HG03558 (cell line): ENCODE data around the gene C10orf71.

Source experiments
- ATAC-seq: cut with Tn5 transposase; IDR thresholded peaks from one replicate; pipeline ENCODE4 v1.9.1; 2021; ENCODE audit warnings: moderate number of reproducible peaks; ENCODE audit not compliant: unreplicated experiment; ENCODE audit errors: extremely low read depth

The C10orf71 gene

DNA sequence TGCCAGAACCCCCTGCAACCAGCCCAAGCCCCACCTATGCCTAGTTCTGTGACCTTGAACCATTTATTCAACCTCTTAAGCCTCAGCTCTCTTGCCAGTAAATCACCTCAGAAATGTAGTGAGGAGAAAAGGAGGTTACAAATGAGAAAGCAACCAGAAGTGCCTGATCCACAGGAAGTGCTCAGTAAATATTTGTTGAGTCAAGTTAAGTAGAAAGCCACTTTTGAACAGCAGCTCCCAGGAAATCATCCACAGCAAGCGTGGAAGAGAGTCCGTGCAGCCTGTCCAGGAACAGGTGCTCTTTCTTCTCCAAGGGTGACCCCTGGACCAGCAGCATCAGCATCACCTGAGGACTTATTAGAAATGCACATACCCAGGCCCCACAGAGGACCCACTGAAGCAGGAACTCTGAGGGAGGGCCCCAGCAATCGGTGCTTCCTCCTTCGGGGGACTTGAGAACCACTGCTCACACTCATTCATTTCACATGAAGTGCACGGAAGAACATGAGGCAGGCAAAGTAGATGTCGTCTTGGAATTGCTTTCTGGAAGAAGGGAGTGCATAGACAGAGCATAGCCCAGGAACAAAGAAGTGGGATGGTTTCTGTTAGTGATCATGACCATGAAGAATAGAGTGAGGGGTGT is 6.3 kb upstream of the C10orf71 start:
- ATAC-seq: no peak

DNA sequence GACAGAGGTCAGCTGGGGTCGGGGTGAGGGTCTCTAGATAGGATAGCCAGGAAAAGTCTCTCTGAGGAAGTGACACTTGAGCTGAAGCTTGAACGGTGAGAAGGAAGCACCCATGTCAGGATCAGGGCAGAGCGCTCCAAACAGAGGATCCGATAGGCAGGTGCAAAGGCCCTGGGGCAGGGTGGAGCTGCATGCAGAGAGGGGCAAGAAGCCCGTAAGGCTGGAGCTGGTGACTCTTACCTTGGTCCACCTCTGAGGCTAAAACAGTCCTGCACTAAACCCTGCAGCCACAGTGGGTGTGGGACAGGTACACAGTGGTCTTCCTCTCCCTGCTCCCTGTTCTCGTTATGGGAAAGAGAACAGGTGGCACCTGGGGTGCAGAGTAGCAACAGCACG is 5.8 kb upstream of the C10orf71 start:
- no peak for ATAC-seq

DNA sequence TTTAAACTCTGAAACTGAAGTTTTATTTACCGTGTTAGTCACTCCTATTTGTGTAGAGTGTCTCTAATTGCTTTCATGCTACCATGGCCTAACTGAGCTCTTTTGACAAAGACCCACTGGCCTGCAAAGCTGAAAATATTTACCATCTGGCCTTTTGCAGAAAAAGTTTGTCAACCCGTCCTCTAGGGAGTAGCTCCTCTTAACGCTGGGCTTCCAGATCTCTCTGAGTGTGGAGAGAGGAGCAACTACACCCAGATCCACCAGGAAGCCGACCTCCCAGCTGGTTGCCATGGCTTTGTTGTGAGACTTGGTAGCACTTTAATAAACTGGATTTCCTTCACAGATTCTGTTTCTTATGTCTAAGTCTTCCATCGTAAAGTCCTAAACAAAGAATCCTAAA is 4.2 kb upstream of the C10orf71 start:
- no peak for ATAC-seq

DNA sequence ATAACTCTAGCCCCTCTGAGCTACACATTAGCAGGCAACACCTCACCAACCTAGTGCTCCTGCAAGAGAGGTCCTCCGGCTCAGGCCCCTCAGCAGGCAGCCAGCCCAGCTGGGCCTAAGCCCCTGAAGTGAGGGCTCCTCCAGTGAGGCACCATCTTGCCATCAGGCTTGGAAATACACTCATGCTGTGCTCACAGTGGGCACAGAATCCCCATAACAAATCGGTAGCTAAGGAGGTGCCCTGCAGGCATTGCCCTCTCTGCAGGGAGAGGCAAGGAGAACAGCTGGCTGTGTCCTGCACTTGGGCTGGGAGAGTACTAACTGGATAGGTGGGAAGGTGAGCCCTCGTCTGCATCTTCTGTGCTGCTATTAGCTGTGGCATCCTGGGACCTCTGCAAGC is 3.7 kb upstream of the C10orf71 start:
- ATAC-seq: no peak

DNA sequence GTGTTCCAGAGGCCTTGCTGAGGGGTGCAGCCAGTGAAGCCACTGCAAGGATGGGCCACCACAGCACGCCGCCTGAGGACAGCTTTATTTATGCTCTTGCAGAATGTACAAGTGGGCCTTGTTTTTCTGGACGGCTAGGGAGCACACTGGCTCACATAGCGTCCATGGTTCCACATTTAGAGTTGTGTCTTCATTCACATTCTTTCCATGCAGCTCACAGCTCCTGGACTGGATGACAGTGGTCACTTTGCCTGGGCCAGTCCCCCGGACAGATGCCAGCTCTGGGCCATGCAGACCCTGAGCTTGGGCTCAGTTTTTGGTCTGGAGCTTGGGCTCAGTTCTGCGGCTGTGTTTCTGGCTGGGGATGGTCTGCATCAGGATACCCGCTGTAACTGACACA is 2.6 kb upstream of the C10orf71 start:
- no peak for ATAC-seq

DNA sequence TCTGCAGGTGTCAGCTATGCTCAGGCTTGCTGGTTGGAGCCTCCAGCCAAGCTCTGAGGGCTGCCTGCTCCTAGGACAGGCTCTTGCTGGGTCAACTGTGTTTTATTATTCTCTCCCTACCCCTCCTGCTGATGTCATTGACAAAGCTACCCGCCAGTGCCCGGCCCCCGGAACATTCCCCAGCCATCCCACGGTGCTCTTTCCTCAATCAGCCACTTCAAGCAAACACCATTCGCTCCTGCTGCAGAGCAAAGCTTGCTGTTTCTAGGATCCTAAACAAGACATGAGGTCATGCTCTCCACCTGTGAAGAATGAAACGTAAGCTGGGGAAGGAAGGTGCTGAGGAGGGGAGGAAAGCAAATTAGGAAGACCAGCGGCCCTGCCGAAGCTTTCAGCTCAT is 2.1 kb upstream of the C10orf71 start:
- ATAC-seq: no peak

DNA sequence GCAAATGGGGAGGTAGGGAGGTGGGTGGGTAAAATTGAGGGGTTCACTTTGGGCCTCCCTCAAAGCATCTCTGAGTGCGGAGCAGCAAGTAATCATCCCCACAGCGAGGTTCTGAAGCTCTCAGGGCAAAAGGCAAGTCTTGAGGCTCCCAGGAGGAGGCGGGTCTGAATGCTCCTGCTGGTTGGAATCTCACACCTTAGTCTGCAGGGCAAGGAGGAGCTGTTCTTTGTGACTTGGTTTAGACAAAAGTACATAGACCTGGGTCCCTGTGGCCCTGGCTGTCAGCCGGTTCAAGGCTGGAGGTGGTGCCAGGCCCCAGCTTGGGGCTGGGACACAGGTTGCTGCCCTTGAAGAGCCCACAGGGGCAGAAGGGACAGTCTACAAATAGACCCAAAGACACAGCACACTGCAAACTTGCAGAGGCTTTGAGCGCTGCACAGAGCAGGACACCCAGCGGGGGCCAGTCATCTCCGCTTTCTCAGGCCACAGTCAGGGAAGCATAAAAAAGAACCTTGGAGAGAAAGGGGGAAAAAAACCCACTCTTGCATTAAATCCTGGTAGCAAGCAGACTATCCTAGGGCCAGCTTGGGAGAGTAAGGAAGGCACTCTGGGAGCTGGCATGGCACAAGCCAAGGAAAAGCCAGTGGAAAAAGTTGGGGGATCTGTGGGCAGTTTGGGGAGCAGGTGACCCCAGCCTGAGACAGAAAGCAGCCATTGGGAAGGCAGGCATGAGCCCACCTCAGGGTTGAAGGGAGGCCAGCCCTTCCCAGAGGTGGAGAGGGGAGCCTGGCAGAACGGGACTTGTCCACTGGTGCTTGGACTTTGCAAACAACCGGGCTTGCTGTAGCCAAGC is 926 bp upstream of the C10orf71 start:
- no peak for ATAC-seq

DNA sequence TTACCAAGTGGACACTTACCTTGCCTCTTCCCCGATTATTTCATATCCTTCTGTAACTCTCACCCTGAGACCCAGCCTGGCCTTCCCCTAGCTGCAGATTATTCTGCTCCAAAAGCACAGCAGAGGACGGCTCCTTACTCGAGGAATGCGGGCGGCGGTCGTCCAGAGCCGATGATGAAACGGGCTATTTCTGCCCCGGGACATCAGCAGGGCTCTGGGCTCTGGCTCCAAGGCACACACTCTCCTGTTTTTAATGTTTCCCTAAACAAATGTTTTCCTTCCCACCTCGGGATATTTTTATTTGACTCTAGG is 343 bp upstream of the C10orf71 start:
- ATAC-seq: no peak

DNA sequence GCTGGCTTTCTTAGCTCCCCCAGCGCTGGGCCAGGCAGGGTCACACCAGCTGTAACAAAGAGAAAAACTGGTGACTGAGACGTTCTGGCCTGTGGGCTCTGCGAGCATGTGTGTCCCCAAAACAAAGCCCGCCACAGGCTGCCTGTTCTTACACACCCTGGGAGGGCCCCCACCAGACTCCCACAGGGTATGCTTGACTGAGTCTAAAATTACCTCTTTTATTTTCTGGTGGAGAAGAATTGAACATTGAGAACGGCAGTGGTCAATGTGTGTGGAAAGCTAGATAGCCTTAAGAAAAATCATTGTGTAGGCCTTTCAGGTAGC is 808 bp downstream of the C10orf71 start:
- ATAC-seq: peak; percentile 47

DNA sequence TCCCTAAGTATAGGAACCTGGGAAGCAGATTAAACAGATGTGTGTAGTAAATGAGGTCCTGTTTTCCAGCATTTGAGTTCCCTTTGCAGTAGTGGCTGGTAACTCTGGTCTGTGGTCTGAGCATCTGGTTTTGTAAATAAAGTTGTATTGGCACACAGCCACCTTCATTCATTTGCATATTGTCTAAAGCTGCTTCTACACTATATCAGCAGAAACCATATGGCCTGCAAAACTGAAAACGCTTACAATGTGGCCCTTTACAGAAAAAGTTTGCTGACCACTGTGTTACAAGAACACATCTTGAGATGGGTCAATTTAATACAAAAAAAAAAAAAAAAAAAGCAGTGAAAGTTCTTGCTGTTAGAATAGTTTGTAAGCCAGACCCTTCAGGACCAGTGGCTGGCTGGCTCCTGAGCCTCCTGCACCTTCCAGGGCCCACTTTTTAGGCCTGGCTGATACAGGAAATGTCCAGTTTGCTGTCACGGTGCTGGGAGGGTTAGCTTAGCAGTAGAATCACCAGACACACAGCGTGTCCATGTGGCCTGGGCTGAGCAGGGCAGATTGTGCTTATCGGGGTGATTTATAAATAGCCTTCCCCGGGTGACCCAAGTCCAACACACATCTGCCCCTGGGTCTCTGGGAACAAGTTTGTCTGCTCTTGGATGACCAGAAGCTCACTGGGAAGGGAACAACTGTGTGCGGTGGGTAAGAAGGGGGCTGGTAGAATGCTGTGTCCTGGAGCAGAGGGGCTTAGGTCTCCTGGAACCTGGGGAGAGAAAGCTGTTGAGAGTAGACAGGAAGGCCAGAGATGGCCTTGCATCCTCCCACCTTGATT is 1.4 kb downstream of the C10orf71 start:
- peak; percentile 57 for ATAC-seq

DNA sequence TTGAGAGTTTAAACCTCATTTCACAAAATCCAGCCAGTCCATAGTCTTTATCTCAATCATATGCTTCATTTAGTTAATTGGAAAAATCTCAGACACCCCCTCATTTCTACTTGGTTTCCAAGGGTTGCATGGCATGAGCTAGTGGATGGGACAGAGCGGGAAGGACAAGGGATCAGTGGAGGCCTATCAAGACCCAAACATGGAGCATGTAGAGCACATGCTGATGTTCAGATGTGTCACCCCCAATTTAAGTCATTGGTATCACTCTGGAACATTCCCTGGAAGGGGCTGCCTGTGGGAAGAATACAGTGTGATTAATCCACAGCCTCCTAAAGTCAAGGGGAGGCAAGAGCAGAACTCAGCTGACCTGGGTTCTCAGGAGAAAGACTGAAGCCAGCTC is 2.3 kb downstream of the C10orf71 start:
- ATAC-seq: no peak

DNA sequence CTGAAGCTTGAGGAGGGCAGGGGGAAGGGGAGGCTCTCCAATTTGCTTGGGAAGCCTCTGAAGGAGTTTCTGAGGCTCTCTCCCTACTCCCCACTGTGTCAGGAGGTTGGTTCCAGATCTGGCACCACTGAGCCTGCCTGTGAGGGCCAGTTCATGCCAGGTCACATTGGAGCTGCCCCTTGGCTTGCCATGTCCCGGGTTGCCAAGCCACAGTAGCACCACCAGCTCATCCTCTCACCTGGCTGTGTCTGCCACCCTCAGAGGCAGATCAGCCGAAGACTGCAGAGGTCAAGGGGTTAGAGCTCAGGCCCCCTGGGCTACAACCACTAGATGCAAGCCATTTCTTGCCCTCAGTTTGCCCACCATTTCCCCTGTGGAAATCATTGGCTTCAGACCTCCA is 3.1 kb downstream of the C10orf71 start:
- ATAC-seq: no peak

DNA sequence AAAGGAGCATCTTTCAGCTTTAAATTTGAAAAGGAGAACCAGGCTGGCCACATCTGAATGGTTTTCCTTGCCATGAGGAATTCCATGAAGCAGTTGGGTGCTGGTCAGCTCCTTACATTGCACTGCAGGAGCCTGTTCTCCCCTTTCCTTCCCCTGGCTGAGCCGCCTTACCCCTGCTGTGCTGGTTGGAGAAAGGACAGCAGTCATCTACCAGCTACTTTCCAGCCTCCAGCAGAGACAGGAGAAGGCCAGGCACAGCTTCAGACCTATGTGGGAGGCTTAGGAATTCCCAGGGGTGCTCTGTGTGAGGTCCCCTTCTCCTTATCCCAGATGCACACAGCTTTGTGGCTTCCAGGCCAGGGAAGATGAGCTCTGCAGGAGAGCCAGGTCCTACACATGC is 4.7 kb downstream of the C10orf71 start:
- ATAC-seq: no peak

DNA sequence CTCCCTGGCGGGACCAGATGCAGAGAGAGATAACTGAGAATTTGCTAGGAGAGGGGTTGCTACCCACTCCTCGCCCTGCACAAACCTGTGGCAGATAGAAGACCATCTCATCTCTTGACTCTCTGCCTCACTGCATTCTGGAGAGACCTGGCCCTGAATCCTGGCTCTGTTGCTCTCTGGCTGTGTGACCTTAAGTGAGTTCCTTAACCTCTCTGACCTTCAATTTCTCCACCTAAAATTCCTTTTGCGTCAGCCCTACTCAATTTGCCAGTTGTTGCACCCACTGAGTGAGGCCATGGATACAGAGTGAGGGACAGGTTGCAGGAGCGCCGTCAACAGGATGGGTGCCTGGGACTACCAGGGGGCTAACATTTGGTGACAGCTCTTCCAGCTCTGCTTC is 5.2 kb downstream of the C10orf71 start:
- no peak for ATAC-seq

DNA sequence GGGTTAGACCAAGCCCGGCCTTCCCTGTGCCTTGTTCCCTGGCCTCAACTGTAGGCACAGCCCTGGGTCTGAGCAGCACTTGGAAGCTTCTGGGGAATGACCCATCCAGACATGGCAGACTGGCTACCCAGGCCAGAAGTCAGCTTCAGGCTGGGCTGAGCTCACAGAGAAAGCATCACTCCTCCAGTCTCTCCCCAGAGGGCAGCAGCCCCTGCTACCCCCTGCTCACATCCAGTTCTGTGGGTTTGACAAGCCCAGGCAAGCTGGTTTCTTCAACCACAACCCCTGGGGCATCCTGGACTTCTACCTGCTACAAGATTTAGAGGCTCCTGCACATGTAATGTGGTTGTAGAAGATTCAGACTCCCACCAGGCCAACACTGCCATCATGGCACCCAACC is 9.0 kb downstream of the C10orf71 start:
- ATAC-seq: no peak

DNA sequence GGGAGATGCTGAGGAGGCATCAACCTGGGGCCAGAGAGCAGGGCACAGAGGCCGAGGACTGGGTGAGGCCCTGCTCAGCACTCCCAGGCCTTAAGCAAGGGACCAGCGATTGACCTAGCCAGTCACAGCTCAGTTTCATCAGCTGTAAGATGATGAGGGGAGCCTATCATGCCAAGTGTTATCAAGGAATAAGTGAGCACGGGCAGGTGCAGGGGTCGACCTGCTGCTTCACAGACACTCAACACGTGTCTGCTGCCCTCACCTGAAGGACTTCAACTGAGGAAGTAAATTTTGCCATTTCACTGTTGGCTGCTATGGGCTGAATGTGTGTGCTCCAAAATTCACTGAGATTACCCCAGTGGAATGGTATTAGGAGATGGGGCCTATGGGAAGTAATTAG is 9.9 kb downstream of the C10orf71 start:
- no peak for ATAC-seq

DNA sequence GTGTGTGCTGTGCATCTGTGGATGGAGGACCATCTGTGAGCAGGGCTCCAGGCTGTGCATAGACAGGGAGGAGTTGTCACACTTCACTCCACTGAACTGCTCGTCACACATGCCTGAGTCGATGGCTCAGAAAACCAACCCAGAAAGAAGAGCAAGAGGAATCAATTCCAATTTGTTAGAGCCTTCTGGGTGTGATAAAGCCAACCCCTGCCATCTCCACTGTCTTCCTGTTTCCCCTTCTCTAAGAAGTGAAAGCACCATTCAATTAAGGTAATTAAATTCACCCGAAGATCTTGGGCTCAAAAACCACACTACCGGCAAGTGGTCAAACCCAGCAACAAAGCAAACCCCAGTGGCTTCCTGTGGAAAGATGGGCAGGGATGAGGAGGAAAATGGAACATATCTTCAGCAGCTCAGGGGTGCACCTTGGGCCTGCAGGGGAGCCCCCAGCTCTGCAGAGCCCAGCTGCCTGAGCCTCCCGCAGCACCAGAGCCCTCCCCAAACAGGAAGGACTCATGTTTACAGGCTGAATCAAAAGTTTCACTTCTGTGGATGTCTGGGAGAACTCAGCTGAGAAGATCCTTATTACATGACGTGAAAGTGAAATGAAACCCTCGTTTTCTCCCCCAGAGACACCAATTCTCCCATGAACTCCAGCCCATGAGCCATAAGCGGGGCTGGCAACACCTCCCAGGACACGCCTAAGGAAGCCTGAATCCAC is 10.9 kb downstream of the C10orf71 start:
- ATAC-seq: no peak

DNA sequence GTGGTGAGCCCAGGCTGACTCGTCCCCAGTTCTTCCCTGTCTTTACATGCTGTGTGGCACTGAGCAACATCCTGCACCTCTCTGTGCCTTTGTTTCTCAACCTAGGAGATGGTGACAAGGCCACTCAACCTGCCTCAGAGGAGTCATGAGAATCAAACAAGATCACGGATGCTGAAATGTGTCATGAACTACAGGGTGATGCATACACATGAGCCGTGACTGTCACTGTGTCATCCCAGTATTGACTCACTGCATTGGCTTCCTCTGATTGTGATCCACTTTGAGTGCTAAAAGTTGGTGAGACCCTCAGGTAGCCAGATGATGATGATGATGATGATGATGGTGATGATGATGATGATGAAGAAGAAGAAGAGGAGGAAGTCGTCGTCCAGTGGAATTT is 11.5 kb downstream of the C10orf71 start:
- no peak for ATAC-seq

DNA sequence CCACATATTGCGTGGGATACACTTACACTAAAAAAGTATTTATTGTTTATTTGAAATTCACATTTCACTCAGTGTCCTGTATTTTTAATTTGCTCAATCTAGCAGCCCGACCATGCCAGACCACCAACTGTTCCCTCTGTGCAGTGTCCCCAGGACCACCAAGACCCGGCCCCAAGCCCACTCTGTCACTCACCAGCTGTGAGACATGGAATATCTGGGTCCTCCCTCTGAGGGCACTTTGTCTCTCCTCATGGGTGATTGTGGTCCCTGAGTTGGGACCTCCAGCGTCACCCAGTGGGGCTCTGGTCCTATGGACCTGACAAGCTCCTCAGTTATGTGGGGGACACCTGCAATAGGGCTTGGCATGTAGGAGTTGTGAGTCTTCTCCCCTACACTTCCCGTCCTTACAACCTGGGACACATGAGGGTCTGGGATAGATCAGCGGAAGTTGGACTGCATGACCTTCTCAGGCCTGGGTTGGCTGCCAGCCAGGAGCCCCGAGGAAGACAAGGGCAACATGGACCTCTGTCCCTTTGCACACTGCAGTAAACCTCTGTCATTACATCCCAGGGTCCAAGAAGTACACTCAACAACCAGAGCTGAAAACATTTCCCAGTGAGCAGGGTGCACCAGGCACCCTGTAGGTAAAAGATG is 12.1 kb downstream of the C10orf71 start:
- ATAC-seq: no peak

DNA sequence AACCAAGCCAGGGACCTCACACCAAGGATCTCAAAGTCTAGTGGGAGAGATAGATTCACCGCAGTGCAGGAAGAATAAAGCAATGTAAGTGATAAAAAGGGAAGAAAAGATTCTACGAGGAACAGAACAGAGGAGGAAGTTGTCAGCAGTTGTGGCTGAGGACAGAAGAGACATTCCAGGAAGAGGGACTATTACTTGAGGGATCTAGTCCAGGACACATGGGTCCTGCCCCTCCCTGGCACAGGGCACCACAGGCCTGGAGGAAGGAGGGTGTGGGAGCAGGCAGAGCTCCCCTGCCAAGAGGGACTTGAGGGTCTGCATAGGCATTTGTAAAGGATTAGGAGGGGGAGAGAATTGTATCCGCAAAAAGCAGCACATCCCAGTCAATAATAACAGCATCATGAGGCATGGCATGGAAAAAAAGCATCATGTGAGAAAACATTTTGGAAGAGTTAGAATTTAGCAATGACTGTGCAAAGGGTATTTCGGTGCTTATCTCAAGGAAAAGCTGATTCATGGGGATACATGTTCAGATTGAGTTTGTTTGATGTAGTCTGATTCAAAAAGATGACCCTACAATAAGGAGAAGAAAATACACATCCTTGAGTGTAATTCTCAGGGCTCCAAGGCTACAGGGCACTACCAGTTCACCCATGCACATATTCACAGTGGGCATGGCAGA is 12.7 kb downstream of the C10orf71 start:
- ATAC-seq: no peak
